HepG2 (cell line): ENCODE results near the gene DAD1. TPM values are rescaled to one million over a fixed set of nuclear protein-coding genes. Genes with fewer than 3 reads are reported as not detected.

ENCODE experiments used
- KDM5A ChIP-seq: fragments of 200-600 bp; sonication (generic); IDR thresholded peaks from 2 replicates; pipeline ENCODE4 v1.7.0; 2018; ENCODE audit warnings: antibody characterized with exemption, mild to moderate bottlenecking, low read length, borderline replicate concordance
- MED13 ChIP-seq: sonication (generic); formaldehyde crosslinking; IDR thresholded peaks from 2 replicates; pipeline ENCODE4 v1.5.0; 2020; ENCODE audit warnings: missing genetic modification reagents
- RAD21 ChIP-seq: fragments of 450-650 bp; formaldehyde crosslinking; IDR thresholded peaks from 2 replicates; pipeline ENCODE4 v1.5.0; 2020; ENCODE audit warnings: mild to moderate bottlenecking
- RNF2 ChIP-seq: fragments of 450-650 bp; conservative IDR thresholded peaks from 2 replicates; pipeline ENCODE4 v1.6.1; 2016; ENCODE audit warnings: low read depth
- ZNF180 ChIP-seq: sonication (generic); formaldehyde crosslinking; IDR thresholded peaks from 2 replicates; pipeline ENCODE4 v1.4.0; 2020; ENCODE audit warnings: low read depth, missing genetic modification reagents, borderline replicate concordance
- ZNF232 ChIP-seq: sonication (generic); formaldehyde crosslinking; IDR thresholded peaks from 2 replicates; pipeline ENCODE4 v1.4.0; 2020; ENCODE audit warnings: missing genetic modification reagents, borderline replicate concordance
- ZNF24 ChIP-seq: fragments of 450-650 bp; IDR thresholded peaks from 2 replicates; pipeline ENCODE4 v1.6.1; 2017; ENCODE audit warnings: antibody characterized with exemption, mild to moderate bottlenecking
- ZNF546 ChIP-seq: sonication (generic); formaldehyde crosslinking; conservative IDR thresholded peaks from 2 replicates; pipeline ENCODE4 v1.8.1; 2023; ENCODE audit warnings: mild to moderate bottlenecking, missing genetic modification reagents
- polyA plus RNA-seq, 8 experiments: library from polyadenylated mRNA; depleted of rRNA in 3 of 8; stranded (reverse) in 7 of 8; unstranded in 1 of 8; fragments of >200 nt; fragmentation: Illumina TruSeq in 4 of 8; extraction: Trizol in 4 of 8; gene quantifications; 2 replicates each; pipeline versions ENCODE4 v1.2.1 to v1.2.3, GENCODE V29; 2011 to 2016; ENCODE audit warnings: low read depth in 4 of 8, missing spikeins in 1 of 8, mixed read lengths in 1 of 8; ENCODE audit not compliant: insufficient read depth in 1 of 8
- total RNA-seq, 5 experiments: library from RNA; depleted of rRNA; stranded (reverse); fragments of >200 nt; fragmentation: Illumina TruSeq; extraction: Trizol; gene quantifications; 2 replicates each; pipeline ENCODE4 v1.2.3, GENCODE V29; 2016; ENCODE audit warnings: low read depth in 1 of 5
- TF ChIP-seq, protein P1 (sequence below): sonication (generic); formaldehyde crosslinking; IDR thresholded peaks from 2 replicates; pipeline ENCODE4 v1.4.0; 2020; ENCODE audit warnings: missing genetic modification reagents, borderline replicate concordance
- TF ChIP-seq, protein P2 (sequence below): sonication (generic); formaldehyde crosslinking; IDR thresholded peaks from 2 replicates; pipeline ENCODE4 v1.4.0; 2020; ENCODE audit warnings: low read depth, mild to moderate bottlenecking, missing genetic modification reagents
- TF ChIP-seq, protein P3 (sequence below): sonication (generic); formaldehyde crosslinking; IDR thresholded peaks from 2 replicates; pipeline ENCODE4 v1.4.0; 2020; ENCODE audit warnings: missing genetic modification reagents, mild to moderate bottlenecking, borderline replicate concordance
- TF ChIP-seq, protein P4 (sequence below): sonication (generic); formaldehyde crosslinking; IDR thresholded peaks from 2 replicates; pipeline ENCODE4 v1.4.0; 2020; ENCODE audit warnings: missing genetic modification reagents
- TF ChIP-seq, protein P5 (sequence below): sonication (generic); formaldehyde crosslinking; IDR thresholded peaks from 2 replicates; pipeline ENCODE4 v1.8.0; 2023; ENCODE audit warnings: mild to moderate bottlenecking, missing genetic modification reagents
- TF ChIP-seq, protein P6 (sequence below): sonication (generic); formaldehyde crosslinking; conservative IDR thresholded peaks from 2 replicates; pipeline ENCODE4 v1.4.0; 2020; ENCODE audit warnings: mild to moderate bottlenecking, missing genetic modification reagents, moderate library complexity

The DAD1 gene
- total and polyA plus RNA-seq, 2 of the 13 experiments (the other 11 are each of a cell fraction or from before 2014, with no cell fraction given): 558 to 626 TPM

DNA sequence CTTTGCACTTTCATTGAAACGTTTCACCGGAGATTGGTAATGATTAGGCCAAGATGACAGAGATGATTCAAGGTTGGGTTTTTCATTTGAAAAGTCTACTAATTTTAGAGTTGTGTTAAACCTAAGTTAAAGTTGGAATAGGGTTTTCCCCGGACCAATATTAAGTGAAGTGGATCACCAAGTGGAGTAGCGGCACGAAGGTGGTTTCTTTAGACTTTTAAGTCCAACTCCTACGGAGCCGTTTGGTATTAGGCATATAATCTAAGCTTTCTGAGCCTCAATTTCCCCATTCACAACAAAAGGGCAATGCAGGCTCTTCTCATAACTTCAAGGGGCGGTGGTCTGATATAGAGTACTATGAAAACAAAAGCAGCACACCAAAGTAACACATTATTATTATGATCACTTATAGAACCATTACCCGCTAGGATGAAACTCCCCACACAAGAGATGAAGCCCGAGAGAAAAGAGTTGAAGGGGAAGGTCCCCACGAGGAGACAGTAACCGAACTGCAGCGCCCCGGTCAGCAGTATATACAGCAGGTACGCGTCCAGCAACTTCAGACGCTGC is 413 bp downstream of the DAD1 start (continued):
- TF ChIP-seq, protein P1, sequence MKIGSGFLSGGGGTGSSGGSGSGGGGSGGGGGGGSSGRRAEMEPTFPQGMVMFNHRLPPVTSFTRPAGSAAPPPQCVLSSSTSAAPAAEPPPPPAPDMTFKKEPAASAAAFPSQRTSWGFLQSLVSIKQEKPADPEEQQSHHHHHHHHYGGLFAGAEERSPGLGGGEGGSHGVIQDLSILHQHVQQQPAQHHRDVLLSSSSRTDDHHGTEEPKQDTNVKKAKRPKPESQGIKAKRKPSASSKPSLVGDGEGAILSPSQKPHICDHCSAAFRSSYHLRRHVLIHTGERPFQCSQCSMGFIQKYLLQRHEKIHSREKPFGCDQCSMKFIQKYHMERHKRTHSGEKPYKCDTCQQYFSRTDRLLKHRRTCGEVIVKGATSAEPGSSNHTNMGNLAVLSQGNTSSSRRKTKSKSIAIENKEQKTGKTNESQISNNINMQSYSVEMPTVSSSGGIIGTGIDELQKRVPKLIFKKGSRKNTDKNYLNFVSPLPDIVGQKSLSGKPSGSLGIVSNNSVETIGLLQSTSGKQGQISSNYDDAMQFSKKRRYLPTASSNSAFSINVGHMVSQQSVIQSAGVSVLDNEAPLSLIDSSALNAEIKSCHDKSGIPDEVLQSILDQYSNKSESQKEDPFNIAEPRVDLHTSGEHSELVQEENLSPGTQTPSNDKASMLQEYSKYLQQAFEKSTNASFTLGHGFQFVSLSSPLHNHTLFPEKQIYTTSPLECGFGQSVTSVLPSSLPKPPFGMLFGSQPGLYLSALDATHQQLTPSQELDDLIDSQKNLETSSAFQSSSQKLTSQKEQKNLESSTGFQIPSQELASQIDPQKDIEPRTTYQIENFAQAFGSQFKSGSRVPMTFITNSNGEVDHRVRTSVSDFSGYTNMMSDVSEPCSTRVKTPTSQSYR (CRISPR knock-in tag): no peak
- TF ChIP-seq, protein P2, sequence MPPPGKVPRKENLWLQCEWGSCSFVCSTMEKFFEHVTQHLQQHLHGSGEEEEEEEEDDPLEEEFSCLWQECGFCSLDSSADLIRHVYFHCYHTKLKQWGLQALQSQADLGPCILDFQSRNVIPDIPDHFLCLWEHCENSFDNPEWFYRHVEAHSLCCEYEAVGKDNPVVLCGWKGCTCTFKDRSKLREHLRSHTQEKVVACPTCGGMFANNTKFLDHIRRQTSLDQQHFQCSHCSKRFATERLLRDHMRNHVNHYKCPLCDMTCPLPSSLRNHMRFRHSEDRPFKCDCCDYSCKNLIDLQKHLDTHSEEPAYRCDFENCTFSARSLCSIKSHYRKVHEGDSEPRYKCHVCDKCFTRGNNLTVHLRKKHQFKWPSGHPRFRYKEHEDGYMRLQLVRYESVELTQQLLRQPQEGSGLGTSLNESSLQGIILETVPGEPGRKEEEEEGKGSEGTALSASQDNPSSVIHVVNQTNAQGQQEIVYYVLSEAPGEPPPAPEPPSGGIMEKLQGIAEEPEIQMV (CRISPR knock-in tag): no peak
- TF ChIP-seq ZNF180 (0 out of 2 replicates have a peak, but pooled peaks have one; percentile 44), KDM5A (peak; percentile 93), ZNF546 (CRISPR knock-in tag) (peak; percentile 24; the same call in 1 of the 2 replicates), ZNF232 (CRISPR knock-in tag) (0 out of 2 replicates have a peak, but pooled peaks have one; percentile 79), RNF2 (no peak), ZNF24 (0 out of 2 replicates have a peak, but pooled peaks have one; percentile 5), MED13 (no peak), RAD21 (CRISPR knock-in tag) (no peak)
- TF ChIP-seq, protein P3, sequence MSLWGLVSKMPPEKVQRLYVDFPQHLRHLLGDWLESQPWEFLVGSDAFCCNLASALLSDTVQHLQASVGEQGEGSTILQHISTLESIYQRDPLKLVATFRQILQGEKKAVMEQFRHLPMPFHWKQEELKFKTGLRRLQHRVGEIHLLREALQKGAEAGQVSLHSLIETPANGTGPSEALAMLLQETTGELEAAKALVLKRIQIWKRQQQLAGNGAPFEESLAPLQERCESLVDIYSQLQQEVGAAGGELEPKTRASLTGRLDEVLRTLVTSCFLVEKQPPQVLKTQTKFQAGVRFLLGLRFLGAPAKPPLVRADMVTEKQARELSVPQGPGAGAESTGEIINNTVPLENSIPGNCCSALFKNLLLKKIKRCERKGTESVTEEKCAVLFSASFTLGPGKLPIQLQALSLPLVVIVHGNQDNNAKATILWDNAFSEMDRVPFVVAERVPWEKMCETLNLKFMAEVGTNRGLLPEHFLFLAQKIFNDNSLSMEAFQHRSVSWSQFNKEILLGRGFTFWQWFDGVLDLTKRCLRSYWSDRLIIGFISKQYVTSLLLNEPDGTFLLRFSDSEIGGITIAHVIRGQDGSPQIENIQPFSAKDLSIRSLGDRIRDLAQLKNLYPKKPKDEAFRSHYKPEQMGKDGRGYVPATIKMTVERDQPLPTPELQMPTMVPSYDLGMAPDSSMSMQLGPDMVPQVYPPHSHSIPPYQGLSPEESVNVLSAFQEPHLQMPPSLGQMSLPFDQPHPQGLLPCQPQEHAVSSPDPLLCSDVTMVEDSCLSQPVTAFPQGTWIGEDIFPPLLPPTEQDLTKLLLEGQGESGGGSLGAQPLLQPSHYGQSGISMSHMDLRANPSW: 0 out of 2 replicates have a peak, but pooled peaks have one; percentile 81
- TF ChIP-seq, protein P4, sequence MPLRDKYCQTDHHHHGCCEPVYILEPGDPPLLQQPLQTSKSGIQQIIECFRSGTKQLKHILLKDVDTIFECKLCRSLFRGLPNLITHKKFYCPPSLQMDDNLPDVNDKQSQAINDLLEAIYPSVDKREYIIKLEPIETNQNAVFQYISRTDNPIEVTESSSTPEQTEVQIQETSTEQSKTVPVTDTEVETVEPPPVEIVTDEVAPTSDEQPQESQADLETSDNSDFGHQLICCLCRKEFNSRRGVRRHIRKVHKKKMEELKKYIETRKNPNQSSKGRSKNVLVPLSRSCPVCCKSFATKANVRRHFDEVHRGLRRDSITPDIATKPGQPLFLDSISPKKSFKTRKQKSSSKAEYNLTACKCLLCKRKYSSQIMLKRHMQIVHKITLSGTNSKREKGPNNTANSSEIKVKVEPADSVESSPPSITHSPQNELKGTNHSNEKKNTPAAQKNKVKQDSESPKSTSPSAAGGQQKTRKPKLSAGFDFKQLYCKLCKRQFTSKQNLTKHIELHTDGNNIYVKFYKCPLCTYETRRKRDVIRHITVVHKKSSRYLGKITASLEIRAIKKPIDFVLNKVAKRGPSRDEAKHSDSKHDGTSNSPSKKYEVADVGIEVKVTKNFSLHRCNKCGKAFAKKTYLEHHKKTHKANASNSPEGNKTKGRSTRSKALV (CRISPR knock-in tag): no peak; the same call in 1 of the 2 replicates
- TF ChIP-seq, protein P5, sequence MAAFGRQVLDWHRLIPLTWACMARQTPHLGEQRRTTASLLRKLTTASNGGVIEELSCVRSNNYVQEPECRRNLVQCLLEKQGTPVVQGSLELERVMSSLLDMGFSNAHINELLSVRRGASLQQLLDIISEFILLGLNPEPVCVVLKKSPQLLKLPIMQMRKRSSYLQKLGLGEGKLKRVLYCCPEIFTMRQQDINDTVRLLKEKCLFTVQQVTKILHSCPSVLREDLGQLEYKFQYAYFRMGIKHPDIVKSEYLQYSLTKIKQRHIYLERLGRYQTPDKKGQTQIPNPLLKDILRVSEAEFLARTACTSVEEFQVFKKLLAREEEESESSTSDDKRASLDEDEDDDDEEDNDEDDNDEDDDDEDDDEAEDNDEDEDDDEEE: no peak
- TF ChIP-seq, protein P6, sequence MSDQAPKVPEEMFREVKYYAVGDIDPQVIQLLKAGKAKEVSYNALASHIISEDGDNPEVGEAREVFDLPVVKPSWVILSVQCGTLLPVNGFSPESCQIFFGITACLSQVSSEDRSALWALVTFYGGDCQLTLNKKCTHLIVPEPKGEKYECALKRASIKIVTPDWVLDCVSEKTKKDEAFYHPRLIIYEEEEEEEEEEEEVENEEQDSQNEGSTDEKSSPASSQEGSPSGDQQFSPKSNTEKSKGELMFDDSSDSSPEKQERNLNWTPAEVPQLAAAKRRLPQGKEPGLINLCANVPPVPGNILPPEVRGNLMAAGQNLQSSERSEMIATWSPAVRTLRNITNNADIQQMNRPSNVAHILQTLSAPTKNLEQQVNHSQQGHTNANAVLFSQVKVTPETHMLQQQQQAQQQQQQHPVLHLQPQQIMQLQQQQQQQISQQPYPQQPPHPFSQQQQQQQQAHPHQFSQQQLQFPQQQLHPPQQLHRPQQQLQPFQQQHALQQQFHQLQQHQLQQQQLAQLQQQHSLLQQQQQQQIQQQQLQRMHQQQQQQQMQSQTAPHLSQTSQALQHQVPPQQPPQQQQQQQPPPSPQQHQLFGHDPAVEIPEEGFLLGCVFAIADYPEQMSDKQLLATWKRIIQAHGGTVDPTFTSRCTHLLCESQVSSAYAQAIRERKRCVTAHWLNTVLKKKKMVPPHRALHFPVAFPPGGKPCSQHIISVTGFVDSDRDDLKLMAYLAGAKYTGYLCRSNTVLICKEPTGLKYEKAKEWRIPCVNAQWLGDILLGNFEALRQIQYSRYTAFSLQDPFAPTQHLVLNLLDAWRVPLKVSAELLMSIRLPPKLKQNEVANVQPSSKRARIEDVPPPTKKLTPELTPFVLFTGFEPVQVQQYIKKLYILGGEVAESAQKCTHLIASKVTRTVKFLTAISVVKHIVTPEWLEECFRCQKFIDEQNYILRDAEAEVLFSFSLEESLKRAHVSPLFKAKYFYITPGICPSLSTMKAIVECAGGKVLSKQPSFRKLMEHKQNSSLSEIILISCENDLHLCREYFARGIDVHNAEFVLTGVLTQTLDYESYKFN (CRISPR knock-in tag): no peak
